IMR-90 (cell line): ENCODE measurements around the gene LAMTOR1. TPM values are rescaled to one million over a fixed set of nuclear protein-coding genes. Genes with fewer than 3 reads are reported as not detected.

Source experiments
- ATAC-seq: fragments of 200-7000 bp; cut with Tn5 transposase; 2 replicates; pipeline ENCODE4 v1.9.1; 2020; ENCODE audit warnings: low read depth, mild to moderate bottlenecking, moderate library complexity
- BruUV-seq: library from RNA; stranded (reverse); fragments of 400-500 nt; replicated peaks from 2 replicates; lab custom pipeline; 2021; lab: Mats Ljungman, UMichigan
- CTCF ChIA-PET: fragments of 300-600 bp; formaldehyde crosslinking; extraction: SDS; loops from one replicate; lab custom pipeline; 2021; ENCODE audit warnings: antibody characterized with exemption; lab: Yijun Ruan, JAX
- POLR2A ChIA-PET: fragments of 300-600 bp; sonication (Branson Sonifier 250); formaldehyde crosslinking; loops from one replicate; lab custom pipeline; 2022; ENCODE audit warnings: antibody characterized with exemption; ENCODE audit not compliant: unreplicated experiment; lab: Charles Lee
- DNase-seq: peaks from one replicate; pipeline ENCODE4 v3.0.0; 2013
- H2AFZ ChIP-seq: replicated peaks from 2 replicates; pipeline ENCODE3; 2013; ENCODE audit warnings: low read length, mild to moderate bottlenecking; ENCODE audit not compliant: poor library complexity
- H2AK5ac ChIP-seq: 2 replicates; pipeline ENCODE4 v1.6.1; 2013; ENCODE audit warnings: low read depth, low read length, inconsistent platforms
- H2AK9ac ChIP-seq: replicated peaks from 2 replicates; pipeline ENCODE3; 2013; ENCODE audit warnings: mild to moderate bottlenecking, low read depth, low read length, moderate library complexity; ENCODE audit not compliant: poor library complexity
- H2BK120ac ChIP-seq: 2 replicates; pipeline ENCODE4 v1.6.1; 2013; ENCODE audit warnings: low read depth, low read length, inconsistent platforms
- H2BK15ac ChIP-seq: 3 replicates; pipeline ENCODE4 v1.6.1; 2013; ENCODE audit warnings: low read depth, low read length, inconsistent platforms
- H2BK20ac ChIP-seq: 2 replicates; pipeline ENCODE4 v1.6.1; 2013; ENCODE audit warnings: low read depth, mild to moderate bottlenecking, inconsistent platforms, low read length, moderate library complexity
- H2BK5ac ChIP-seq: 2 replicates; pipeline ENCODE4 v1.6.1; 2013; ENCODE audit warnings: mild to moderate bottlenecking, low read depth, low read length, inconsistent platforms; ENCODE audit not compliant: poor library complexity, severe bottlenecking
- H3K14ac ChIP-seq: replicated peaks from 2 replicates; pipeline ENCODE4 v1.6.1; 2013; ENCODE audit warnings: low read depth, low read length, inconsistent platforms
- H3K18ac ChIP-seq: 2 replicates; pipeline ENCODE4 v1.6.1; 2013; ENCODE audit warnings: low read depth, low read length, control low read depth
- H3K23ac ChIP-seq: 2 replicates; pipeline ENCODE4 v1.6.1; 2013; ENCODE audit warnings: low read depth, low read length, inconsistent platforms
- H3K27ac ChIP-seq: 2 replicates; pipeline ENCODE4 v1.5.1; 2013; ENCODE audit warnings: mild to moderate bottlenecking, control low read depth, low read length; ENCODE audit not compliant: insufficient read depth
- H3K27me3 ChIP-seq: 2 replicates; pipeline ENCODE4 v1.6.1; 2013; ENCODE audit warnings: low read length; ENCODE audit not compliant: control insufficient read depth, insufficient read depth
- H3K36me3 ChIP-seq: 2 replicates; pipeline ENCODE4 v1.6.1; 2013; ENCODE audit warnings: low read length, mixed read lengths; ENCODE audit not compliant: control insufficient read depth, insufficient read depth
- H3K4ac ChIP-seq: 2 replicates; pipeline ENCODE4 v1.6.1; 2013; ENCODE audit warnings: low read depth, low read length, inconsistent platforms
- H3K4me1 ChIP-seq: 2 replicates; pipeline ENCODE4 v1.6.1; 2013; ENCODE audit warnings: low read length, mixed read lengths; ENCODE audit not compliant: control insufficient read depth, insufficient read depth
- H3K4me2 ChIP-seq: 2 replicates; pipeline ENCODE4 v1.6.1; 2013; ENCODE audit warnings: low read depth, mild to moderate bottlenecking, control low read depth, low read length, moderate library complexity
- H3K4me3 ChIP-seq: 2 replicates; pipeline ENCODE4 v1.5.1; 2013; ENCODE audit warnings: low read depth, mild to moderate bottlenecking, control low read depth, low read length, moderate library complexity; ENCODE audit not compliant: insufficient read depth
- H3K56ac ChIP-seq: 2 replicates; pipeline ENCODE4 v1.6.1; 2013; ENCODE audit warnings: low read length, inconsistent platforms; ENCODE audit not compliant: insufficient read depth; ENCODE audit errors: extremely low read depth
- H3K79me1 ChIP-seq, 2 experiments: 2 replicates each; pipeline ENCODE4 v1.6.1; 2013; ENCODE audit warnings: low read length in 2 of 2, inconsistent platforms in 1 of 2, low read depth in 1 of 2
- H3K9ac ChIP-seq: 2 replicates; pipeline ENCODE4 v1.6.1; 2013; ENCODE audit warnings: low read depth, low read length, control low read depth
- H3K9me1 ChIP-seq: 2 replicates; pipeline ENCODE4 v1.6.1; 2013; ENCODE audit warnings: low read length, inconsistent platforms; ENCODE audit not compliant: insufficient read depth
- H3K9me3 ChIP-seq: 2 replicates; pipeline ENCODE4 v1.6.1; 2013; ENCODE audit warnings: low read length; ENCODE audit not compliant: control insufficient read depth, insufficient read depth
- H4K20me1 ChIP-seq: 2 replicates; pipeline ENCODE4 v1.6.1; 2013; ENCODE audit warnings: low read length, inconsistent platforms; ENCODE audit not compliant: insufficient read depth
- H4K5ac ChIP-seq: 2 replicates; pipeline ENCODE4 v1.6.1; 2013; ENCODE audit warnings: mild to moderate bottlenecking, low read depth, low read length, control low read depth
- H4K8ac ChIP-seq, 2 experiments: 2 replicates each; pipeline ENCODE4 v1.6.1; 2013; ENCODE audit warnings: low read depth in 2 of 2, low read length in 2 of 2, control low read depth in 1 of 2, inconsistent platforms in 1 of 2
- H4K91ac ChIP-seq: 2 replicates; pipeline ENCODE4 v1.6.1; 2013; ENCODE audit warnings: low read depth, low read length, inconsistent platforms; ENCODE audit not compliant: insufficient read depth
- BHLHE40 ChIP-seq: fragments of 150-350 bp; IDR thresholded peaks from 2 replicates; pipeline ENCODE4 v1.6.1; 2016; ENCODE audit warnings: mild to moderate bottlenecking, low read depth, low read length
- FOS ChIP-seq: fragments of 150-350 bp; IDR thresholded peaks from 2 replicates; pipeline ENCODE4 v1.6.1; 2016; ENCODE audit warnings: low read depth, low read length
- MAZ ChIP-seq: IDR thresholded peaks from 2 replicates; pipeline ENCODE4 v1.6.1; 2012; ENCODE audit warnings: low read depth, mild to moderate bottlenecking, low read length, improper control_type of control experiment, moderate library complexity, borderline replicate concordance
- RAD21 ChIP-seq: IDR thresholded peaks from 2 replicates; pipeline ENCODE4 v1.6.1; 2012; ENCODE audit warnings: low read length, improper control_type of control experiment
- RFX5 ChIP-seq: IDR thresholded peaks from 2 replicates; pipeline ENCODE4 v1.8.0; 2012; ENCODE audit warnings: low read depth, mild to moderate bottlenecking, low read length, moderate library complexity
- SMC3 ChIP-seq: fragments of 150-350 bp; IDR thresholded peaks from 2 replicates; pipeline ENCODE4 v1.6.1; 2016; ENCODE audit warnings: low read depth, mild to moderate bottlenecking, antibody characterized with exemption, low read length, moderate library complexity
- WGBS, 2 experiments: methylation state at CpG; one replicate each; pipeline versions ENCODE4 v1.1.5 to v1.1.7; 2013; ENCODE audit warnings: missing lambda C conversion rate in 2 of 2; ENCODE audit not compliant: insufficient read length in 1 of 2; ENCODE audit errors: extremely low coverage in 2 of 2; 5-methylcytosine and 5-hydroxymethylcytosine counted together
- dilution Hi-C: fragments of 300-500 bp; cut with HindIII; formaldehyde crosslinking; loops from one replicate; pipeline ENCODE4 v1.14.3; 2018; ENCODE audit warnings: low sequenced_read_pairs; ENCODE audit not compliant: unreplicated experiment
- in situ Hi-C: fragments of 300-500 bp; cut with MboI; formaldehyde crosslinking; loops from 3 replicates; pipeline ENCODE4 v1.14.3; 2019; ENCODE audit warnings: low sequenced_read_pairs, inconsistent platforms, mixed read lengths
- intact Hi-C: fragments of 100-400 bp; cut with micrococcal nuclease; formaldehyde crosslinking; loops from 2 replicates; pipeline ENCODE4 v1.10.0; 2022
- polyA plus RNA-seq, 3 experiments: library from polyadenylated mRNA; depleted of rRNA; stranded (reverse); fragments of >200 nt; gene quantifications; 2 replicates each; pipeline ENCODE4 v1.2.3, GENCODE V29; 2012; ENCODE audit warnings: low replicate concordance in 1 of 3
- total RNA-seq: library from RNA; depleted of rRNA; stranded (reverse); fragments of >200 nt; gene quantifications from 2 replicates; pipeline ENCODE4 v1.2.3, GENCODE V29; 2012

The LAMTOR1 gene
- total and polyA plus RNA-seq, 2 of the 4 experiments (the other 2 are of a cell fraction), result 126 to 137 TPM

DNA sequence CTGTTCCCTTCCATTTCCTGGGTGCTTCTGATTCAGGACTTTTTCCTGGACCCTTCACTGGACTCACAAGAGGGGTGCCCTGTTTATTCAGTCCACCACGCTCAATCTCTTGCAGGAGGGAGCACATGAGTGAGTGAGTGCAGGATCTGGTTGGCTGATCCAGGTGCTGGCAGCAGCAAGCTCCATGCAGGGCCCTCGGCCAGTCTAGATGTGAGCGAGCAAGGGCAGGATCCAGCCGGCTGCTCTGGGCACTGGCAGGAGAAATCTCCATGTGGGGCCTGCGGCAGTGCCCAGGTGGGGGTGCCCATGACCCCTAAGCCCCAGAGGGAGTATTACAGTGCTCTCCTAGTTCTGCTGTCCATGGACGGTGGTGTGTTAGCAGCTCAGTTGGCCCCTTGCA, 20.9 kb upstream of the LAMTOR1 start:
- no peak overlapping the region for H2AK5ac ChIP-seq
- intact Hi-C loops, result no loop called here
- H3K18ac ChIP-seq, result no peak overlapping the region
- 81% methylated on average over 5 of the region's 6 CpGs; no CpG with 5 or more reads in 1 of the 2 experiments for WGBS, 2 experiments
- H3K27me3 ChIP-seq, result peaks cover 2% of the 10 kb centered on the region; the same call in 1 of the 2 replicates
- no peak overlapping the region for H3K4me2 ChIP-seq
- DNase-seq, result no peak
- no peak overlapping the region for H2BK5ac ChIP-seq
- no peak overlapping the region for H3K9ac ChIP-seq
- no peaks in the 10 kb centered on the region for H3K79me1 ChIP-seq
- H2AK9ac ChIP-seq, result no peak overlapping the region
- CTCF ChIA-PET, result no interaction called here
- no peak for ATAC-seq
- H3K56ac ChIP-seq, result no peak overlapping the region
- TF ChIP-seq RFX5, result no peak
- no peak for TF ChIP-seq SMC3
- TF ChIP-seq BHLHE40, result no peak
- no peak for TF ChIP-seq MAZ
- no peak for TF ChIP-seq RAD21
- no peak for TF ChIP-seq FOS
- BruUV-seq, result no TSS peak
- no peaks in the 10 kb centered on the region for H3K4me1 ChIP-seq
- peak overlapping the region; percentile 32 for H2AFZ ChIP-seq
- H3K23ac ChIP-seq, result no peak overlapping the region
- in situ Hi-C loops, result no loop called here
- no peaks in the 10 kb centered on the region for H3K36me3 ChIP-seq
- H2BK15ac ChIP-seq, result no peak overlapping the region
- no peak overlapping the region for H4K91ac ChIP-seq
- H3K4ac ChIP-seq, result no peak overlapping the region
- H2BK120ac ChIP-seq, result no peak overlapping the region
- H3K9me3 ChIP-seq, result peaks cover 7% of the 10 kb centered on the region
- no peak overlapping the region for H3K4me3 ChIP-seq
- no peaks in the 10 kb centered on the region for H4K20me1 ChIP-seq
- POLR2A ChIA-PET, result no interaction called here
- H3K27ac ChIP-seq, result no peak overlapping the region
- H4K5ac ChIP-seq, result no peak overlapping the region
- dilution Hi-C loops, result no loop called here
- H3K14ac ChIP-seq, result no peak overlapping the region
- H4K8ac ChIP-seq, result no peak overlapping the region
- no peak overlapping the region for H2BK20ac ChIP-seq
- H3K9me1 ChIP-seq, result no peaks in the 10 kb centered on the region
